Endothelial cell of umbilical vein (primary cell): ENCODE results near the gene PTER. TPM values are rescaled to one million over a fixed set of nuclear protein-coding genes. Genes with fewer than 3 reads are reported as not detected.

Experiments used
- BruUV-seq: library from RNA; stranded (reverse); fragments of 400-500 nt; replicated peaks from 2 replicates; lab custom pipeline; 2021; lab: Mats Ljungman, UMichigan
- CTCF ChIA-PET: fragments of 300-600, 350-600 bp; sonication (Branson Sonifier 250); formaldehyde crosslinking; loops from one replicate; lab custom pipeline; 2021; ENCODE audit warnings: antibody characterized with exemption, inconsistent platforms; lab: Charles Lee
- POLR2A ChIA-PET: fragments of 300-600, 350-600 bp; sonication (Branson Sonifier 250); formaldehyde crosslinking; loops from one replicate; lab custom pipeline; 2021; ENCODE audit warnings: antibody characterized with exemption, inconsistent platforms; lab: Charles Lee
- DNase-seq: peaks from one replicate; pipeline ENCODE4 v3.0.0-alpha.2; 2011; ENCODE audit warnings: low read depth, low spot score
- FAIRE-seq: peaks from 2 replicates; lab custom pipeline; 2011; peaks lifted over from hg19 to GRCh38; lab: Jason Lieb, UNC
- H2AFZ ChIP-seq: 2 replicates; pipeline ENCODE4 v1.6.0; 2012; ENCODE audit warnings: low read depth, low read length, control low read depth, inconsistent platforms
- H3K27ac ChIP-seq: 2 replicates; pipeline ENCODE4 v1.5.1; 2011; ENCODE audit warnings: low read depth, mild to moderate bottlenecking, control low read depth, low read length, moderate library complexity; ENCODE audit not compliant: insufficient read depth
- H3K27me3 ChIP-seq, 2 experiments: 2 replicates each; pipeline versions ENCODE4 v1.6.0 to v1.6.1; 2011; ENCODE audit warnings: low read length in 2 of 2, mixed read lengths in 1 of 2; ENCODE audit not compliant: control insufficient read depth in 2 of 2, insufficient read depth in 2 of 2
- H3K36me3 ChIP-seq, 2 experiments: 2 replicates in 1 of 2; 3 replicates in 1 of 2; pipeline ENCODE4 v1.5.1; 2011; ENCODE audit warnings: low read length in 2 of 2, mild to moderate bottlenecking in 1 of 2, moderate library complexity in 1 of 2; ENCODE audit not compliant: control insufficient read depth in 2 of 2, insufficient read depth in 2 of 2; ENCODE audit errors: extremely low read depth in 1 of 2
- H3K4me1 ChIP-seq: 3 replicates; pipeline ENCODE4 v1.5.1; 2011; ENCODE audit warnings: mild to moderate bottlenecking, low read length; ENCODE audit not compliant: control insufficient read depth, insufficient read depth; ENCODE audit errors: extremely low read depth
- H3K4me2 ChIP-seq: 2 replicates; pipeline ENCODE4 v1.6.1; 2011; ENCODE audit warnings: low read length, control low read depth, mixed read lengths; ENCODE audit not compliant: insufficient read depth
- H3K4me3 ChIP-seq, 3 experiments: fragments of 200-600 bp in 1 of 3; sonication (generic), shearing (Covaris generic) in 1 of 3; replicated peaks in 1 of 3; 2 replicates each; pipeline ENCODE4 v1.5.1; 2011 to 2016; ENCODE audit warnings: control low read depth in 3 of 3, low read length in 3 of 3, mild to moderate bottlenecking in 2 of 3, inconsistent platforms in 1 of 3, low read depth in 1 of 3, moderate library complexity in 1 of 3; ENCODE audit not compliant: insufficient read depth in 1 of 3
- H3K79me2 ChIP-seq: 2 replicates; pipeline ENCODE4 v1.6.0; 2012; ENCODE audit warnings: low read length, inconsistent platforms; ENCODE audit not compliant: control insufficient read depth, insufficient read depth
- H3K9ac ChIP-seq: replicated peaks from 2 replicates; pipeline ENCODE3; 2011; ENCODE audit warnings: low read length, control low read depth; ENCODE audit not compliant: insufficient read depth; ENCODE audit errors: extremely low read depth
- H3K9me1 ChIP-seq: replicated peaks from 3 replicates; pipeline ENCODE4 v1.6.0; 2011; ENCODE audit warnings: mild to moderate bottlenecking, low read length; ENCODE audit not compliant: control insufficient read depth, insufficient read depth; ENCODE audit errors: extremely low read depth
- H3K9me3 ChIP-seq: replicated peaks from 2 replicates; pipeline ENCODE4 v1.5.1; 2012; ENCODE audit warnings: low read length, inconsistent platforms; ENCODE audit not compliant: control insufficient read depth, insufficient read depth
- H4K20me1 ChIP-seq: replicated peaks from 2 replicates; pipeline ENCODE3; 2011; ENCODE audit warnings: mild to moderate bottlenecking, low read length; ENCODE audit not compliant: control insufficient read depth, insufficient read depth; ENCODE audit errors: extremely low read depth
- EZH2 ChIP-seq: IDR thresholded peaks from 2 replicates; pipeline ENCODE4 v1.6.1; 2012; ENCODE audit warnings: borderline replicate concordance, low read depth, mild to moderate bottlenecking, moderate library complexity, low read length, inconsistent platforms; ENCODE audit not compliant: severe bottlenecking
- FOS ChIP-seq: IDR thresholded peaks from 2 replicates; pipeline ENCODE4 v1.6.1; 2011; ENCODE audit warnings: mild to moderate bottlenecking, low read length, moderate library complexity, borderline replicate concordance; ENCODE audit not compliant: insufficient read depth
- GATA2 ChIP-seq: IDR thresholded peaks from 2 replicates; pipeline ENCODE4 v1.7.0; 2011; ENCODE audit warnings: low read depth, mild to moderate bottlenecking, moderate library complexity, mixed read lengths, low read length; ENCODE audit not compliant: insufficient read length, insufficient read depth
- JUN ChIP-seq: IDR thresholded peaks from 2 replicates; pipeline ENCODE4 v1.6.1; 2011; ENCODE audit warnings: borderline replicate concordance, low read depth; ENCODE audit not compliant: insufficient read length, insufficient read depth
- MYC ChIP-seq: IDR thresholded peaks from one replicate; pipeline ENCODE4 v1.6.1; 2011; ENCODE audit warnings: mild to moderate bottlenecking, low read depth, low read length
- POLR2A ChIP-seq: IDR thresholded peaks from 2 replicates; pipeline ENCODE4 v1.6.1; 2012; ENCODE audit warnings: low read depth, mild to moderate bottlenecking, control low read depth, low read length
- POLR2AphosphoS5 ChIP-seq: IDR thresholded peaks from 2 replicates; pipeline ENCODE4 v1.6.1; 2012; ENCODE audit warnings: low read depth, mild to moderate bottlenecking, control low read depth, low read length, moderate library complexity; ENCODE audit not compliant: insufficient read depth
- dilution Hi-C: fragments of 300-500 bp; cut with MboI; formaldehyde crosslinking; loops from one replicate; pipeline ENCODE4 v1.15.0; 2019; ENCODE audit warnings: low sequenced_read_pairs; ENCODE audit not compliant: extremely low pct_ligation_motif_present
- intact Hi-C: fragments of 100-400 bp; cut with micrococcal nuclease; formaldehyde crosslinking; loops from one replicate; pipeline ENCODE4 v1.10.0; 2022
- polyA plus RNA-seq, 4 experiments: library from polyadenylated mRNA; depleted of rRNA in 3 of 4; stranded (reverse) in 3 of 4; unstranded in 1 of 4; fragments of >200 nt; gene quantifications; 2 replicates each; pipeline versions ENCODE4 v1.2.1 to v1.2.3, GENCODE V29; 2011 to 2012; ENCODE audit warnings: missing spikeins in 1 of 4
- total RNA-seq: library from RNA; stranded (reverse); gene quantifications from 2 replicates; pipeline ENCODE4 v1.2.3, GENCODE V29; 2021
- TF ChIP-seq, protein P1 (sequence below): IDR thresholded peaks from 2 replicates; pipeline ENCODE4 v1.6.1; 2011; ENCODE audit not compliant: insufficient read depth, insufficient read length
- TF ChIP-seq, protein P2 (sequence below), 2 donors: IDR thresholded peaks; 1 replicate in 1 of 2; 2 replicates in 1 of 2; pipeline ENCODE4 v1.5.1; 2011; ENCODE audit warnings: low read length in 2 of 2, mild to moderate bottlenecking in 2 of 2, moderate library complexity in 2 of 2, control low read depth in 1 of 2, inconsistent platforms in 1 of 2, low read depth in 1 of 2; ENCODE audit not compliant: insufficient read depth in 1 of 2; ENCODE audit errors: extremely low read depth in 1 of 2

Gene PTER
- total and polyA plus RNA-seq, 2 donors (not counting 3 experiments of a cell fraction or from before 2014, with no cell fraction given) = 1.6 to 4.6 TPM

DNA sequence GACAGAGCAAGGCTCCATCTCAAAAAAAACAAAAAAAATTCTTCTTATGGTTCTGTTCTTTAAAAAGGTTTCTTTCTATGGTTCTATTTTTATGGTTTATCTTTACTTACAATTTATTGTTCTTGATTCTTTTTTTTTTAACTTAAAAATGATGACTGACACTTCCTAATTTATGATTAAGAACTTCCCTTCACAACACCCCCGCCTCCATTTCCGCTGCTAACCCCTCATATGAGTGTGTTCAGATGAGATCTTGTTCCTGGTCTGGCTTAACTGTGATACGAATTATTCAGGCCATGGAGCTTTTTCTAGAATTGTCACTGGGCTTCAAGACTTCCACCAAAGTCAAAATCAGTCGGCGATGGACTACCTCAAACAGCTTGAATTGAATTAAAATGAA, 33.9 kb downstream of the PTER start:
- TF ChIP-seq, protein P1, sequence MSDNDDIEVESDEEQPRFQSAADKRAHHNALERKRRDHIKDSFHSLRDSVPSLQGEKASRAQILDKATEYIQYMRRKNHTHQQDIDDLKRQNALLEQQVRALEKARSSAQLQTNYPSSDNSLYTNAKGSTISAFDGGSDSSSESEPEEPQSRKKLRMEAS = no peak
- TF ChIP-seq, protein P2, sequence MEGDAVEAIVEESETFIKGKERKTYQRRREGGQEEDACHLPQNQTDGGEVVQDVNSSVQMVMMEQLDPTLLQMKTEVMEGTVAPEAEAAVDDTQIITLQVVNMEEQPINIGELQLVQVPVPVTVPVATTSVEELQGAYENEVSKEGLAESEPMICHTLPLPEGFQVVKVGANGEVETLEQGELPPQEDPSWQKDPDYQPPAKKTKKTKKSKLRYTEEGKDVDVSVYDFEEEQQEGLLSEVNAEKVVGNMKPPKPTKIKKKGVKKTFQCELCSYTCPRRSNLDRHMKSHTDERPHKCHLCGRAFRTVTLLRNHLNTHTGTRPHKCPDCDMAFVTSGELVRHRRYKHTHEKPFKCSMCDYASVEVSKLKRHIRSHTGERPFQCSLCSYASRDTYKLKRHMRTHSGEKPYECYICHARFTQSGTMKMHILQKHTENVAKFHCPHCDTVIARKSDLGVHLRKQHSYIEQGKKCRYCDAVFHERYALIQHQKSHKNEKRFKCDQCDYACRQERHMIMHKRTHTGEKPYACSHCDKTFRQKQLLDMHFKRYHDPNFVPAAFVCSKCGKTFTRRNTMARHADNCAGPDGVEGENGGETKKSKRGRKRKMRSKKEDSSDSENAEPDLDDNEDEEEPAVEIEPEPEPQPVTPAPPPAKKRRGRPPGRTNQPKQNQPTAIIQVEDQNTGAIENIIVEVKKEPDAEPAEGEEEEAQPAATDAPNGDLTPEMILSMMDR (IDR thresholded peaks at IDR 0.05; ENCODE audit: extremely low read depth in 1 of 2, insufficient read depth in 1 of 2, low read depth in 1 of 2, low read length in 2 of 2) = no peak
- TF ChIP-seq GATA2 = no peak
- no peak for TF ChIP-seq EZH2
- TF ChIP-seq POLR2A = no peak
- no peak for TF ChIP-seq JUN
- no peak for TF ChIP-seq FOS
- TF ChIP-seq MYC = no peak
- no peak for TF ChIP-seq POLR2AphosphoS5
- H3K79me2 ChIP-seq = no peaks in the 10 kb centered on the region
- H3K4me2 ChIP-seq = no peak overlapping the region
- peak; percentile 55 for DNase-seq
- no peak overlapping the region for H3K9ac ChIP-seq
- H2AFZ ChIP-seq = peak overlapping the region; percentile 54
- no peak for FAIRE-seq
- POLR2A ChIA-PET = no interaction called here
- no peak overlapping the region for H3K4me3 ChIP-seq
- intact Hi-C loops = no loop called here
- no peak overlapping the region for H3K27ac ChIP-seq
- no peaks in the 10 kb centered on the region for H3K27me3 ChIP-seq
- CTCF ChIA-PET = interaction anchor here (1.0 kb wide), 1 partner anchor 11 kb away, joined by 4 read pairs; no protein-coding TSS in a partner anchor
- BruUV-seq = no TSS peak
- dilution Hi-C loops = no loop called here
- no peaks in the 10 kb centered on the region for H3K9me3 ChIP-seq
- H3K36me3 ChIP-seq = no peaks in the 10 kb centered on the region
- H3K4me1 ChIP-seq = peaks cover 3% of the 10 kb centered on the region
- H3K9me1 ChIP-seq = no peaks in the 10 kb centered on the region
- H4K20me1 ChIP-seq = no peaks in the 10 kb centered on the region
